Activated CD4-positive, alpha-beta T cell treated with anti-CD3 and anti-CD28 coated beads for 4 hours (primary cell): ENCODE data around the gene GIN1.
"Not testable (repeated sequence)": the region's sequence is repeated elsewhere in the genome, so short reads cannot be mapped to it uniquely, and the experiment has no call there.

Experiments used
- DNase-seq, 2 donors: peaks; one replicate each; pipeline ENCODE4 v3.0.0-alpha.2; 2020

Gene GIN1

DNA sequence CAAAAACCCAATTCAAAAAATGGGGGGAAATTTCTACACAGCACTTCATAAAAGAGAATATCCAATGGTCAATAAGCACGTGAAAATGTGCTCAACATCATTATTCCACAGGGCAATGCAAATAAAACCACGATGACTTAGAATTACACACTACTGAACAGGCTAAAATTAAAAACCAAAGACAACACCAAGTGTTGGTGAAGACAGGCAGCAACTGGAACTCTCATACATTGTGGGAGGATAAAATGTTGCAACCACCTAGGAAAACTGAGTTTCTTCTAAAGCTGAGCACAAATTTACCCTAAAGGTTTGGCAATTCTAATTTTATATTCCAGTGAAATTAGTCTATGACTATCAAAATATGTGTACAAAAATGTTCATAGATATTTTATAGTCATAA, 9.5 kb downstream of the GIN1 start:
- no peak for DNase-seq

DNA sequence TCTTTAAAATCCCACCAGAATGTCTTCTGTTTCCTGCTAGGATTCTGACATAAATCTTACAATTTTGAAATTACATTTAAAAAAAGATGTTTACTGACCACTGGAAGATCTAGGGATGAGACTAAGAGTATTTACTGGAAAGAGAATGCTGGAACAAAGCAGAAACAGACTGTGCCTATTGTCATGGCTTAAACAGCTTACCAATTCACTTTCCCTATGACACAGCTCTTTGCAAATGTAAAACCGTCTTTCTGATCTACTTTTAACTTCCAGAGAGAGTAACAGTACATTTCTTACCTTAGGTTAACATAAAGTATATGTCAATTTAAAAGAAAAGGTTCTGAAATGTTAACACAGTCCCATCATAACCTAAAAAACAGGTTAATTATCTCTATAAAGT, 10.7 kb downstream of the GIN1 start:
- no peak for DNase-seq

DNA sequence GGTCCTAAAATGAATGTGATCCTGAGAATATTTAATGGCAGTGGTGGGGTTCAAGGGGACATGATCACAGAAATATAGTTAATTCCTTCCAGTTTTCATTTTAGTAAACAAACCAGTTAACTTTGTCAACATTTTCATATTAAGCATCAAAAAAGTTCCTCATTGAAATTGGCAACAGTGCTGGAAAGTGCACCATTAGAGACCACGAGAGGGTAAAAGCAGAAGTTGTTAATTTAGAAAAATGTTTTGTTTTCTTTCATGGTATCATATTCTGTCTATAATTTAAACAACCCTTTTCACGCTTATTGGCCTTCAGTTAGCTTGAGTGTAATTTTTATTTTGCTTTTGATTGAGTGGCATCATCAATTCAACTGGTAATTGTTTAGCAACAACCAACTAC, 11.9 kb downstream of the GIN1 start:
- DNase-seq: no peak

DNA sequence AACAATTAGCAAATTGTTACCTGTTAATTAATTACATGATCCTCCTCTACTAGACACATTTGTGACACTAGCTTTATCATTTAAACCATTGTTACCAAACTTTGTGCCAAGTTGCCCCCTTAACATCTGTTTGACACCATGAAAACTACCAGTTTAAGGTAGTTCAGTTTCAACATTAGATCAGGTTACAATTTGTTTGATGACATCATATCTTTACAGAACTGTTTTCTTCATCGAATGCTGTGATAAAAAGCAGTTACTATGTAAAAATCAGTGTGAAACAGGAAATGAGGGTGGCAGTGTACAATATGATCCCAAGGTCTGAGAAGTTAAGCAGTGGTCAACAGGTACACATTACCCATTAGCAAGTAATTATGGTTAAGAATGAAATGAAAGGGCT, 17.7 kb downstream of the GIN1 start:
- no peak for DNase-seq

DNA sequence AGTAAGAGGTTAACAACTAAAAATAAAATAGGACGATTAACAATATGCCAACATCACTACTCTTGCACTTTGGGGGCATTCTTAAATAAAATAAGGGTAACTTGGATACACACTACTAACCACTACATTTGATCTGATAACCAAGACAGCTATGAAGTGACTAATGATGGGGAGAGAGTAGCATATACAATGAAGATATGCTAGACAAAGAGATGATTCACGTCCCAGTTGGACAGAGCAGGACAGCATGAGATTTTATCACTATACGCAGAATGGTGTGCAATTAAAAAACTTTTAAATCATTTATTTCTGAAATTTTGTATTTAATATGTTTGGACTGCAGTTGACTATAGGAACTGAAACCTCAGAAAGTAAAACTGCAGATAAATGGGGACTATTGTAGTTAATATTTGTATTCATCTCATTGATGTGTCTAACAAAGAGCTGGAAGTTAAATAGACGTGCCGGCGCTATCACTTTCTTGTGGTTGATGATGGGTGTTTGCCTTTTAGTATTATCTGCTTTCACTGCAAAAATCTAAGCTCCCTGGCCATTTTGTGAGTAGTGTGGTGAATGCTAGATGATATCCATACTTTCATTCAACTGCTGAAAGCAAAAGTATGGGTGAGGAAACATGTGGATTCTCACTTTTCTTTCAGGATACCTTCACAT, 18.7 kb downstream of the GIN1 start:
- DNase-seq: no peak

DNA sequence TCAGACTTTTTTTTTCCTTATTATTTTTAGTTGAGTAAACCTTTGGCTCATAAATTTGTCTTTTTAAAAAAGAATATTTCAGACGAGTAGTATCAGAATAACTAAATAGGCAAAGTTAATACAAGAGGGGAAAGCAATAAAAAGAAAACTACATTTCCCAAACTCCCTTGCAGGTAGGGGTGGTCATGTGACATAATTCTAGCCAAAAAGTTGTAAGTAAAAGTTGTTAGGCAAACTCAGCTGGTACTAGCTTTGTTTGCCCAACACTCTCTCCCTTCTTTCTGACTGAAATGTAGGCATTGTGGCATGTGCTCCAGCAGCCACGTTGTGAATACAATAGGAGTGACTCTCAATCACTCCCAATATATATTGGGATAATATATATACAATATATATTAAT, 20.9 kb downstream of the GIN1 start:
- no peak for DNase-seq

DNA sequence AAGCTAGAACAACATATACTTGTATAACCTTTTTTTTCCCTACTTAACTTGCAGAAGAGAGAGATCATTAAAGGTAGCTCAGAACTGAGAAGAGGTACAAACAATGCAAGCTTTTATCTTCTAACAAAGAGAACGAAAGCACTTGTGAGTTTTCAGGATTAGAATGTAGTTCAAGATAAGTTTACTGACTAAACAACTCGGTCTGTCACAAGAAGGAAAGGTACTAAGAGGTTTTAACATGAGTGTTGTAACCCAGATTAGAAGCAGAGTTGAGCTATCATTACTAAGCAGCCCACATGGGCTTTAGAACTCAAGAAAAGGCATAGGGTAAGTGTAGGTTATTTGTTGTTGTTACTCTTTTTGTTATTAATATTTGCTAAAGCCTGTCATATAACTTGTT, 25.2 kb downstream of the GIN1 start:
- no peak for DNase-seq

DNA sequence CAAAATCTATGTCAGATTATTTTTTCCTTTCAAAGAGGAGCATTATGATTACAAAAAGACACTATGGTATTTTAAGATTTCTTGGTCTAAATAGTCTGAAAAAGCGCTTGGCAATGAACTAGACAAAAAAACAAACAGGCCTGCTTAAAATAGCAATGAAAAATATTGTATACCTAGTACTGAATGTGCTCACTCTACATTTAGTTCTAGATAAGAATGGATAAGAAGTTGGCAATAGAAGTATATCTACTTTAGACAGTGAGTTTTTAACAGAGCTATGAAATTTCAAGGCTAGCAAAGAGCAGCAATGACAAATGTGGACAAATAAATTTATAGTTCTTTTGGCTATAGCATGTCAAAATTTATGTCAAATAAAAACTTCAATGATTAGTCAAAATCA, 26.2 kb downstream of the GIN1 start:
- DNase-seq: no peak

DNA sequence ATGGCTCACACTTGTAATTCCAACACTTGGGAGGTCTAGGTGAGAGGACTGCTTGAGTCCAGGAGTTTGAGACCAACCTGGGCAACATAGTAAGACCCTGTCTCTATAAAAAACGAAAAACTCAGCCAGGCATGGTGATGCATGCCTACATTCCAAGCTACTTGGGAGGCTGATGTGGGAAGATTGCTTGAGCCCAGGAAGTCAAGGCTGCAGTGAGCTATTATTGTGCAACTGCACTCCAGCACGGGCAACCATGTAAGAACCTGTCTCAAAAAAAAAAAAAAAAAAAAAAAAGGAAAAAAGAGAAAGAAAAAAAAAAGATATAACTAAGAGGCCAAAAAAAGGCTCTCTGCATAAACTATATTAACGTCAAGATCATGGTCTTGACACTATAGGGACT, 27.3 kb downstream of the GIN1 start:
- no peak for DNase-seq

DNA sequence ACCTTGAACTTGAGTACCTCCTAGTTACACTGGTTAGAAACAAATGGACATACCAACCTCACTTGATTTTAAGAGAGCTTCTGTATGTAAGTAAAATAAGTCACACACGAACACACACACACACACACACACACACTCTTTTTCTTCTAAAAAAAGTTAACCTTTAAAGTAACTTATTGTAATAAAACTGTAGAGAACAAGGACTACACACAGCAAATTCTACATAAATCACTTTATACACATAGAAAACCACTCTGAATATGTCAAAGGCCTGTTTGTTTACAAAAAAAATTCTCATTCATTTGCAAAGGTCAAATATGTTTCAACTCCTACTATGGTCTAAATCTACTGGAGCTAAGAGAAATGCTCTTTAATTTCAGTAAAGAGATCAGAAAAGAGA, 29.1 kb downstream of the GIN1 start:
- no peak for DNase-seq

DNA sequence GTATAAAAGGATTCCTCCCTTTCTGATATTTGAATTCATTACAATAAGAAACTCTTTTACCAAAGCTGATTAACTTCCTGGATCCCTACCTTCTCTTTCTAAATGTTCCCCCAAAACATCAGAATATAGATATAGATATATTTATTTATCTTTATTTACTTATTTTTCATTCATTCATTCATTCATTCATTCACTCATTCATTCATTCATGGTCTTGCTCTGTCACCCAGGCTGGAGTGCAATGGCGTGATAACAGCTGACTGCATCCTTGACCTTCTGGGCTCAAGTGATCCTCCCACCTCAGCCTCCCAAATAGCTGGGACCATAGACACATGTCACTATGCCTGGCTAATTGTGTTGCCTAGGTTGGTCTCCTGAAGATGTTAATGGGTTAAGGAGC, 30.7 kb downstream of the GIN1 start:
- DNase-seq: no peak

DNA sequence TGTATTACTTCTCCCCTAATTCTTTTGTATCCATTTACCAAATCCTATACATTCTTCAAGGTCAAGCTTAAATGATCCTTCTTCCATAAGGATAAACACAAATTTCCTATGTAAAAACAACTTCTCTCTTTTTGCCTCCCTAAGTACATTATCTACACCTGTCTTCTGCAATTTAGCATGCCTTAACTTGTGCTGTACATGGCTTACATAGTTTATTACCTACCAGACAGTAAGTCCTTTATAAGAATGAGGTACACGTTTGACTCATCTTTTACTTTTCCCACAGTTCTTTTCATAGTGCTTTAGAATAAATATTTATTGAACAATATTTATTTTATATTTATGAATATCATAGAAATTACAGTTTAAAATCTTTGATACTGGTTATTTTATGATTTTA, 33.4 kb downstream of the GIN1 start:
- no peak for DNase-seq

DNA sequence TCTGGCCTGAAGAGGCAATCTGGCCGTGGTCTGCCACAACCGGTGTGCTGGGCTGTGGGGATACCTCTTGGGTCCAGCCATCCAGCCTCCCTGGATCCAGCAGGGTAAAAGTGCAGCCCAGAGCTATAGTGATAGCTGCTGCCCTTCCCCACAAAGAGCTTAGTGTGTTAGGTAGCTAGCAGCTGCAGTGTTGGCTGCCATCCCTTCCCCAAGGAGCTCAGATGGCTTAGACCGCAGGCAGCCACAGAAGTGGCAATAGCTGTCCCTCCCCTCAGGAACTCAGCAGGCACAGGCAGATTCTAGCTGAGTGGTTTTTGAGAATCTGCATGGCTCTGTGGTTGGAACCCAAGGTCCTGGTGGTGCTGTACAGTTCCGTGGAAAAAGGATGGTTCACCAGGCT, 40.1 kb downstream of the GIN1 start:
- no peak for DNase-seq

DNA sequence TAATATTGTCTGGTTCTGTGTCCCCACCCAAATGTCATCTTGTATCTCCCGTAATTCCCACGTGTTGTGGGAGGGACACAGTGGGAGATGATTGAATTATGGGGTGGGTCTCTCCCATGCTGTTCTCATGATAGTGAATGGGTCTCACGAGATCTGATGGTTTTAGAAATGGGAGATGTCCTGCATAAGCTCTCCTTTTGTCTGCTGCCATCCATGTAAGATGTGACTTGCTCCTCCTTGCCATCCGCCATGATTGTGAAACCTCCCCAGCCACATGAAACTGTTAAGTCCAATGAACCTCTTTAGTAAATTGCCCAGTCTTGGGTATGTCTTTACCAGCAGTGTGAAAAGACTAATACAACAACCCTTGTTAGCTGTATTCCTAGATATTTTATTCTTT, 44.5 kb downstream of the GIN1 start:
- DNase-seq: no peak

DNA sequence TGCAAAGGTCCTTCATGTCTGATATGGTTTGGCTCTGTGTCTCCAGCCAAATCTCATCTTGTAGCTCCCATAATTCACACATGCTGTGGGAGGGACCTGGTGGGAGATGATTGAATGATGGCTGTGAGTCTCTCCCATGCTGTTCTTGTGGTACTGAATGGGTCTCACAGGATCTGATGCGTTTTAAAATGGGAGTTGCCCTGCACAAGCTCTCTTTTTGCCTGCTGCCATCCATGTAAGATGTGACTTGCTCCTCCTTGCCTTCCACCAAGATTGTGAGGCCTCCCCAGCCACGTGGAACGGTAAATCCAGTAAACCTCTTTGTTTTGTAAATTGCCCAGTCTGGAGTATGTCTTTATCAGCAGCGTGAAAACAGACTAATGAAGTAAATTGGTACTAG, 46.4 kb downstream of the GIN1 start:
- not testable (repeated sequence) for DNase-seq

DNA sequence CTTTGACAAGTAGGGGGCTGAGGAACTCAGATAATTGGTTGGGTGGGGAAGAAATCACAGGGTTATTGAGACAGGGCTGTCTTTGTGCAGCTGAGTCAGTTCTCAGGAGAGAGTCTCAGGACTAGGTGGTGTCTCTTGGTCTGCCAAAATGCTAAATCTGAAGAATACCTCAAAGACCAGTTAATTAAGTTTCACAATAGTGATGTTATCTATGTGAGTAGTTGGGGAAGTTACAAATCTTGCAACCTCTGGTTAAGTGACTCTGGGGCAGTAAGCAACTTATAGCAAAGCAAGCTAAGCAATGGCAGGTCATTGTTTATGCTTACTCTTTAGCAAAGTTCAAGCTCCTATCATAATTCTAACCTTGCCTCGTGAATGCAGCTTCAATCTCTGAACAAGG, 53.6 kb downstream of the GIN1 start:
- DNase-seq: no peak

DNA sequence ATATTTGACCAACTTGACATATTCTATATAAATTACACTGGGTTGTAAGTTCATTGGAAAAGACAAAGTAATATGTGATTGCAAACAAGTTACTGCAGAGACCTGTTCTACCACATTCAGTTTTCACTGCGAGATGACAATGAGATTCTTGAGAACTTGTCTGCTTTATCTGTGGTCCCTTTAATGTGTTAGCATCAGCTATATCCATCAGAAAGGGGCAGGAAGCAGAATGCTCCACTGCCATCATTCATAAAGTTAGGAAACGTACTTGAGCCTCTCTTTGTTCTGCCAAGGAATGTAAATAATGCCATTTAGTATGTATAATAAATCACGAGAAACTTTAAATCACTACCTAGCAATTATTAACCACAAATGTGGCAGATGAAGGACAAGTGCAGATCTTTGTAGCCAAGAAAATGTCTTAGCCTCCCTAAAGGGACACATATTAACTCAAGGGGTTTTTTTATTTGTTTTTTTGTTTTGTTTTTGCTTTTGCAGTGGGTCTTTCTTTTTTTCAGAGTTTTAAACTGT, 59.4 kb downstream of the GIN1 start:
- no peak for DNase-seq

DNA sequence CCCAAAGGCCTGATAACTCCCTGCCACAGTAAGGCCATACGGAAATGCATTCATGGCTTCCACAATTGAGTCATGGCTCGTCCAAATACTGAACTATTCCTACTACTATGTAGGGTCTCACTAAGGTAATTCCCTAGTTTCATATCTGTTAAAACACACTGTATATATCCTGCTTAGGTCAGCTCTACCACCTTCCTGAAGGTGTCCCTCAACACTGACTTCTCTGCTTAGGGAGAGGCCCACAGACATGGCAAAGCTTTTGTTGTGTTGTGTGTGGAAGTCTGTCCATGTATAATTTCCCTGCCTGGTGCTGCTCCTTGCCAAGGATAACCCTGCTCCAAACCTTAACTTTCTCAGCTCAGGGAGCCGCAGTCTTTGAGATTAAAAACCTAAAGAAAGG, 60.4 kb downstream of the GIN1 start:
- no peak for DNase-seq

DNA sequence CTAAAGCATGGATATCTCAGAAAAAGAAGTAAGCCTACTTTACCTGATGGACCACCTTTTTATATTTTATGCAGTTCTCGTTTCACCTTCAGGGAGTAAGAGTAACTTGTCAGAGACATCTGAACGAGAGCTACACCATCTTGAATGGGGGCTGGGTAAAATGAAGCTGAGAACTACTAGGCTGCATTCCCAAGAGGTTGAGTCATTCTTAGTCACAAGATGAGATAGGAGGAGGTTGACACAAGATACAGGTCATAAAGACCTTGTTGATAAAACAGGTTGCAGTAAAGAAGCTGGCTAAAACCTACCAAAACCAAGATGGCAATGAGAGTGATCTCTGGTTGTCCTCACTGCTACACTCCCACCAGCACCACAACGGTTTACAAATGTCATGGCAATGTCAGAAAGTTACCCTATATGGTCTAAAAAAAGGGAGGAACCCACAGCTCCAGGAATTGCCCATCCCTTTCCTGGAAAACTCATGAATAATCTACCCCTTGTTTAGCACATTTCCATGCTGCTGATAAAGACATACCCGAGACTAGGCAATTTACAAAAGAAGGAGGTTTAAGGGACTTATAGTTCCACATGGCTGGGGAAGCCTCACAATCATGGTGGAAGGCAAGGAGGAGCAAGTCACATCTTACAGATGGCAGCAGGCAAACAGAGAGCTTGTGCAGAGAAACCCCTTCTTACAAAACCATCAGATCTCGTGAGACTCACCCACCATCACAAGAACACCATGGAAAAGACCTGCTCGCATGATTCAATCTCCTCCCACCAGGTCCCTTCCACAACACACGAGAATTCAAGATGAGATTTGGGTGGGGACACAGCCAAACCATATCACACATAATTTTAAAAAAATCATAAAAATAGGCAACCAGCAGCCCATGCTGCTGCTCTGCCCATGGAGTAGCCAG, 62.5 kb downstream of the GIN1 start:
- DNase-seq: no peak

DNA sequence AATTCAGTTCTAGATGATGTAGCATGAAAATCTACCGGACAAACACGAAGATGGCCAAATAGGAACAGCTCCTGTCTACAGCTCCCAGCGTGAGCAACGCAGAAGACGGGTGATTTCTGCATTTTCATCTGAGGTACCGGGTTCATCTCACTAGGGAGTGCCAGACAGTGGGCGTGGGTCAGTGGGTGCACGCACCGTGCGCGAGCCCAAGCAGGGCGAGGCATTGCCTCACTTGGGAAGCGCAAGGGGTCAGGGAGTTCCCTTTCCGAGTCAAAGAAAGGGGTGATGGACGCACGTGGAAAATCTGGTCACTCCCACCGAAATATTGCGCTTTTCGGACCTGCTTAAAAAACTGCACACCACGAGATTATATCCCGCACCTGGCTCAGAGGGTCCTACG, 73.2 kb downstream of the GIN1 start:
- DNase-seq: not testable (repeated sequence)

DNA sequence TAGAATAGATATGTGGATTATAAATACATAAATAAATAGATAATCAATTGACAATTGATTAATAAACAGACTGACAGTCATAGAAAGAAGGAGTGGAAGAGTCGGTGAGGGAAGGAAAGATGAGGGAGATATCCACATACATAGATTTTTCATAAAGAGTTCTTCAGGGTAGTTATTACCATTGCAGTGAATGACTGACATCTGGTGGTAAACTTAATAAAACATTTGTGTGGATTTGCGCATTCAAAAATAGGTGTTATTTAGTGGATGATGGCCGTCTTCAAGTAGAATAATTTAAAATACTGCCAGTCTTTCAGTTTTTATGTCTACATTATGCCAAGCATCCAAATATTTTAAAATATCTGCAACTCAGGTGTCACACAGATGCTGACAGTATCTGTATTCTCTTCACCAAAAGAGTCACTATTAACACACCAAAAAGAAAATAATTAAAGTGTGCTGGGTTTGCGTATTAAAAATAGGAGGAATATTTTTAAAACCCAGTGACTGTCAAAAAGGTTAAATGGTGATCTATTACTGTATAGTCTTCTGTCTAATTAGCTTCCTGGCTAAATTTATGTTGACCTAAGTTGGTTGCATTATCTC, 78.8 kb downstream of the GIN1 start:
- no peak for DNase-seq

DNA sequence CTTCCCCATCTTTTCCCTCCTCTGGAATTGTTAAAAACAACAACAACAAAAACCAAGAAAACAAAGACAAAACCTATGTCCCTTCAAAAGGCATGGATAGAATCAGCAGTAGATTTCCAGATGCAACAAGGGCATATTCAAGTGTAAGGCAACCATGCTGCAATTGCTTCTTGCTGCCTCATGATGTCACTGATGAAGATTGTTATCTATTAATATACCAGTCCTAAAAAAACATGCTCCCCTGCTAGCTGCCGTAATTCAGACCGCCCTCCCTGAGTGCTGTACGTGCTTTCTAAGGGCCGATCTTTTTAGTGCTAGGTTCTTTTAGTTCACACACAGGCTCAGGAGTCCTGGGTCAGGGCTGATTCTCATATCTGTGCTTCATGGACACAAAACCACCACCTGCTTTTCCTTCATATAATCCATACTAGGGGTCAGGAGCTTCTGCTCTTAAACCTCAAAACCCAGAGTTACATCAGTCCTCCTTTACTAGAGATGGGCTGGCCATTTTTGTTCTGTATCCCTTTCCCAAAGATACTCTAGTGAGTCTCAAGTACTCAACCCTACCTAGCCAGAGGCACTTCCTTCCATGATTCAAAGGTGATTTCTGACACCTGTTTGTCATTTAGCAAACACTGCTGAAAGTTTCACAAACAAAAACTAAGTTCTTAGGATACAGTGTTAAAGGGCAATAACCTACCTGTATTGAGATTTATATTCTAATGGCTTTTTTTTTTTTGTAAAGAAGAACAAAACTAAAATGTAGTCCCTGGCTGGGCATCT, 82.1 kb downstream of the GIN1 start:
- no peak for DNase-seq

DNA sequence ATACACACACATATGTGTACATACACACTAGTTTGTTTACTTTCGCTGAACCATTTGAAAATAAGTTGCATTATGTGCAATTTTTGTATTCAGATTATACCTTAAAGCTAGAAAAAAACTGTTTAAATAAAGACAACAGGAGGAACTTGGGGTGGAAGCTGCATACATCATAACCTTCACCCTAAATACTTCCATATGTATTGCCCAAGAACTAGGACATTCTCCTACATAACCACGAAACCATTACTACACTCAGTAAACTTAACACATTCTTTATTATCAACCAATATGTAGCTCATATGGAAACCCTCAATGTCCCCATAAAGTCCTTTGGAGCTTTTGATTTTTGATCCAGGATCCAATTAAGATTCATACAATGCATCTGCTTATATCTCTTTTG, 83.3 kb downstream of the GIN1 start:
- no peak for DNase-seq
